ENCODE results near the gene TMC4.
"Not testable (repeated sequence)": the region's sequence is repeated elsewhere in the genome, so short reads cannot be mapped to it uniquely, and the experiment has no call there.

TMC4 gene

DNA sequence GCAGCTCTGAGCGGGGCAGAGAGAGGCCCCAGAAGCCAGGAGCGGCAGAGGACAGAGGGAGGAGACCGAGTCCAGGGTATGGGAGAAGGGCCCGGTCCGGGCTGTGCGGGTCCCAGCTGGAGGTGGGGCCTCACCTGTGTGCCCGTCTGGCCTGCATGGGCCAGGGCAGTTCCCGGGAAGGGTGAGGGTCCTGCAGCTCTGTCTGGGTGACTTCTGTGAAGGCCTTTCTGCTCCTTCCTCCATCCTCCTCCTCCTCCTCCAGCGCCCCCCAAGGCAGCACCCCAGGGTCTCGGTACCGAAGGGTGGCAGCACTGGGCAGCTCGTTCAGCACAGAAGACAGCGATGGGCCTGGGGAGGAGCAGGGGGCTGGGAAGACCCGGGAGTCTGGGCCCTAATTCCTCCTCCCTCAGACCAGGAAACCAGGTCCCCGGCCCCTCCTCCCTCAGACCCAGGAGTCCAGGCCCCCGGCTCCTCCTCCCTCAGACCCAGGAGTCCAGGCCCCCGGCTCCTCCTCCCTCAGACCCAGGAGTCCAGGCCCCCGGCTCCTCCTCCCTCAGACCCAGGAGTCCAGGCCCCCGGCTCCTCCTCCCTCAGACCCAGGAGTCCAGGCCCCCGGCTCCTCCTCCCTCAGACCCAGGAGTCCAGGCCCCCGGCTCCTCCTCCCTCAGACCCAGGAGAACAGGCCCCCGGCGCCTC is 1.1 kb downstream of the TMC4 start:
- H3K36me3 Mint-ChIP-seq, H3K4me1 Mint-ChIP-seq, H3K4me3 Mint-ChIP-seq, H3K27me3 Mint-ChIP-seq, H3K9me3 Mint-ChIP-seq: not testable (repeated sequence)
- H3K27ac Mint-ChIP-seq = peak overlapping the region; percentile 83

DNA sequence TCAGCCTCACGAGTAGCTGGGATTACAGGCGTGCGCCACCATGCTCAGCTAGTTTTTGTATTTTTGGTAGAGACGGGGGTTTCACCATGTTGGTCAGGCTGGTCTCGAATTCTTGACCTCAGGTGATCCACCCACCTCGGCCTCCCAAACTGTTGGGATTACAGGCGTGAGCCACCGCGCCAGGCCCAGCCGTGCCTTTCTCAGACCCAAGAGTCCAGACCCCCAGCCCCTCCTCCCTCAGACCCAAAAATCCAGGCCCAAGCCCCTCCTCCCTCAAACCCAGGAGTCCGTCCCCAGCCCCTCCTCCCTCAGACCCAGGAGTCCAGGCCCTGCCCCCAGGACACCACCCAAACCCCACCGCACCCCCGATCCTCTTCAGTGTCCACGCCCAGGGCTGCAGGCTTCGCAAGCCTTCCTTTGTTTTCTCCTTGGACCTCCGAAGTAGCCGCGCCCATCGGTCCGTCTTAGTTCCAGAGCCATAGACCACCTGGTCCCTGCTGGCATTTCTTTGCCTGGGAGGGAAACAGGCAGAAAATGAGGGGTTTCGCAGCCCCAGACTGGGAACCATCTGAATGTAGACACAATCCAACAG is 3.7 kb downstream of the TMC4 start:
- Mint-ChIP-seq H3K4me1 (peaks cover 5% of the 10 kb centered on the region), H3K4me3 (no peak overlapping the region), H3K36me3 (no peaks in the 10 kb centered on the region), H3K27ac (no peak overlapping the region), H3K9me3 (no peaks in the 10 kb centered on the region), H3K27me3 (no peaks in the 10 kb centered on the region)

DNA sequence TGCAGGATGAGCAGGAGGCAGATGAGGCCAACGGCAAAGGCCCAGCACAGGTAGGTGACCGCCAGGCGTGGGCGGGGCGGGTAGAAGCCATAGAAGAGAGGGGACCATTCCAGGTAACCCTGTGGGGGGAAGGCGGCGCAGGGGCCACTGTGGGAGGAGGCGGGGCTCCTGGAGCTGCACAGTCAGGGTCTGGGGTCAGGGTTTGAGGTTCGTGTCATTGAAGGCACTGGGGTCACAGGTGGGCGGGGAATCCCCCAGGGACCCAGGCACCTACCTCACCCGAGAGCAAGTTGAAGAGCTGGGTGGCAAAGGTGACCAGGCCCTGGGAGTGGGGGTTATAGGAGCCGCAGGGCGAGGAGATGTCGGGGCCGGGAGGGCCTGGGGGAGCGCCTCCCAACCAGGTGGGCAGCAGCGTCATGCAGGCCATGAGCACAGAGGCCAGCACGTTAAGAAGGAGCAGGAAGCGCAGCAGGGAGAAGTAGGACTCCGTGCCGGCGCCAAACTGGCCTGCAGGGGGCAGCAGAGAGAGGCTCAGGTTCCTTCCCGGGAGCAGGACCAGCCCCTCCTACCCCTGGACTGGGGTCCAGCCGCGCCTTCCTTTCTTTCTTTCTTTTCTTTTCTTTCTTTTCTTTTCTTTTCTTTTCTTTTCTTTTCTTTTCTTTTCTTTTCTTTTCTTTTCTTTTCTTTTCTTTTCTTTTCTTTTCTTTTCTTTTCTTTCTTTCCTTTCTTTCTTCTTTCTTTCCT is 4.6 kb downstream of the TMC4 start:
- H3K36me3 Mint-ChIP-seq = no peaks in the 10 kb centered on the region
- no peaks in the 10 kb centered on the region for H3K27me3 Mint-ChIP-seq
- peak overlapping the region; percentile 19 for H3K4me3 Mint-ChIP-seq
- H3K9me3 Mint-ChIP-seq = no peaks in the 10 kb centered on the region
- H3K27ac Mint-ChIP-seq = no peak overlapping the region
- peaks cover 12% of the 10 kb centered on the region for H3K4me1 Mint-ChIP-seq

DNA sequence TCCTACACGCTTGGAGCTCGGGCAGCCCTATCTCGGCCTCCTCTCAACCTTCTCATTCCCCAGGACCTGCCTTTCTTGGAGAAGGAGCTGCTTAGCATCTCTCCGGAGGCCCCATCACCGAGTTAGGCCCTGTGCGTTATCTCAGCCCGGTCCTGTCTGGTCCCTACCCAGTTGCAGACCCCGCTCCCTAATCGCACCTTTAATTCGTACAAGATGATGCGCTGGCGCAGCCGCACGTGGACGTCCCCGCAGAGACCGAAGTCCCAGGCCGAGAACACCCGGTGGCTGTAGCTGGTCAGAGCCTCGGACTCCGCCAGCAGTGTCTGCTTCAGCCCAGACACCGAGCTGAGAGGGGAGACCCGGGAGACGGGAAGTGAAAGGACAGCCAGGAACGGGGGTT is 7.7 kb downstream of the TMC4 start:
- Mint-ChIP-seq H3K36me3 (no peaks in the 10 kb centered on the region), H3K4me3 (no peak overlapping the region), H3K27ac (no peak overlapping the region), H3K9me3 (no peaks in the 10 kb centered on the region), H3K27me3 (no peaks in the 10 kb centered on the region), H3K4me1 (peaks cover 31% of the 10 kb centered on the region)

DNA sequence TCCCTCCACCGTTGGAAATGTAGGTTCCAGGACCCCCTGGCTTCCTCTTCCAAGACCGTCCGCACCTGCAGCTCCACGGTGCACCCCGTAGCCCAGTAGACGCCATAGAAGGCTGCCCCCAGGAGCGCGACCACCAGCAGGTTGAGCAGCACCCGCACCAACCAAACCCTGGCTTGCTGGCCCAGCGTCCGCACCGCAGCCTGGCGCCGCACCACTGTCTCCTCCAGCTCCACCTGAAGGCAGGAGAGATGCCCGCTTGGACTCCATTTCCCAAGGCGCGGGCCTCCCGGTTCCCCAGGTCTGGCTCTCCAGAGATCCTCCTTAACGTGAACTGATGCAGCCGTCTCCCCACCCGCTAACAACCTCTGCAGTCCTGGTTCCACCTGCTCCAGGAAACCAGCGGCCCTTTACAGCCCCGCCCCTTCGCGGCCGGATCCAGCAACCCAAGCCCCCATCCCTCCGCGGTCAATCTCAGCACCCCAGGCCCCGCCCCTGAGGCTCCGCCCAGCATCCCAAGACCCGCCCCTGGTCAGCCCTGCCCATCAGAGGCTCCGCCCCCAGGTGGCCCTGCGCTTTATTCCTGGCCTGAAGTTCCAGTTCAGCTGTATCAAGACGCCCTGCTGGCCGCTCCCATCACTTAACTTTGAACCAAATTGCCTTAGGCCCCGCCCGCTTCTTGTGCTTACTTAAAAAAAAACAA is 8.4 kb downstream of the TMC4 start:
- no peaks in the 10 kb centered on the region for H3K9me3 Mint-ChIP-seq
- no peaks in the 10 kb centered on the region for H3K36me3 Mint-ChIP-seq
- no peaks in the 10 kb centered on the region for H3K27me3 Mint-ChIP-seq
- peaks cover 38% of the 10 kb centered on the region for H3K4me1 Mint-ChIP-seq
- H3K4me3 Mint-ChIP-seq = peak overlapping the region; percentile 62
- H3K27ac Mint-ChIP-seq = no peak overlapping the region

DNA sequence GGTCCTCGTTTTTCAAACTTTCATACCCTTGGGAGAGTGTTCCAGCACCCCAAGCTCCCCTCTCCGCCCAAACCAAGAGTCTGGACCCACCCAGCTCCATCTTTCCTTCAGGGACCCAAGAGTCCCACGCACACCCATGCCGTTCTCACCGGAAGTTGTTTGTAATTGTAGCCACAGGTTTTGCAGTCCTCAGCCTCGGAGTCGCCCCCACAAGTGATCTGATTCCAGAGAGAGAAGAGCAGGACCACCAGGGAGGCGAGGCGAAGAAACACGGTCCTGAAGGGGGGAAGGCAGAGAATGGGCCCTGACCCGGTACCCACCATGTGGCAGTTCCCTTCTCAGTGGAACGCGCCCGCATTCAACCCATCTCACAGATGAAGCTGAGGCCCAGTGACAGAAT is 10.1 kb downstream of the TMC4 start:
- H3K27me3 Mint-ChIP-seq = no peaks in the 10 kb centered on the region
- H3K4me3 Mint-ChIP-seq = peak overlapping the region; percentile 88
- H3K4me1 Mint-ChIP-seq = peaks cover 52% of the 10 kb centered on the region
- H3K36me3 Mint-ChIP-seq = no peaks in the 10 kb centered on the region
- H3K27ac Mint-ChIP-seq = no peak overlapping the region
- H3K9me3 Mint-ChIP-seq = no peaks in the 10 kb centered on the region

DNA sequence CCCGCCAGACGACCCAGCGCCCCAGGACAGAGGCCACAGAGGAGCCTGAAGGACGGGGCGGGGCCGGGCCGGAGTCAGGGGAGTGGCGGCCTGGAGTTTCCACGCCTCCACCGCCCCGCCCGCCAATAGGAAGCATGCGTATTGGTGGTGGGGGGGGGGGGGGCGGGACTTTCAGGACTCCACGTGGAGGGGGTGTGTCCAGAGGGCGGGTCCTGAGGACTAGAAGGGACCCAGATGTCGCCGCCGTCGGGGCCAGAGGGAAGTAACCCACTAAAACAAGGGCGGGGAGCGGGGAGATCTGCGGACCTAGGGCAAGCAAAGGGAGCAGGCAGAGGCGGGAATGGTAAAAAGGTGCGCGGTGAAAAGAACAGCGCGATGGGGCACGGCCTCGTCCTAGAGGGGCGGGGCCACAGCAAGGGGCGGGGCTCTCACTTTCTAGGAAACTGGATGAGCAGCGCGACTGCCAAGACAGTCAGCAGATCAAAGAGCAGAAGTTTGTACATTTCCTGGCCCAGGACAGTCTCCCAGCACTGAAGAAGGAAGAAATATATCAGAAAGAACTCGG is 10.6 kb downstream of the TMC4 start:
- Mint-ChIP-seq H3K27ac (peak overlapping the region; percentile 80), H3K9me3 (no peaks in the 10 kb centered on the region), H3K4me3 (peak overlapping the region; percentile 88), H3K36me3 (no peaks in the 10 kb centered on the region), H3K4me1 (peaks cover 52% of the 10 kb centered on the region), H3K27me3 (no peaks in the 10 kb centered on the region)

DNA sequence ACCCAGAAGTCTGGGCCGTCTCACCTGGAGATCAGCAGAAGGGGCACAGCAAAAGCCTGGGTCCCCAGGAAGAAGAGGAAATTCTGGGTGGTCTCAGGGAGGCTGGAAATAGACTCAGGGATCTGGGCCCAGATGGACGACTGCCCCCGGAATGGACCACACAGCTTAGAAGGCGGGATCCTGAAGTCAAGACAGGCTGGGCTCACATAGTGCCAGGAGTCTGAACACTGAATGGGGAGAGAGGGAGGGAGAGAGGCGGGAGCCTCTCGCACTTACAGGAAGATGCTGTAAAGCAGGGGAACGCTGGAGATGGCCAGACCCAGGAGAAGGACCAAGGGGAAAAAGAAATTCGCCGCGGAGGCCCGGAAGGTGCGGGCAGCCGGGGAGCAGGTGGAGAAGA is 12.1 kb downstream of the TMC4 start:
- peaks cover 2% of the 10 kb centered on the region for H3K36me3 Mint-ChIP-seq
- H3K27me3 Mint-ChIP-seq = no peaks in the 10 kb centered on the region
- peak overlapping the region; percentile 70 for H3K27ac Mint-ChIP-seq
- H3K9me3 Mint-ChIP-seq = no peaks in the 10 kb centered on the region
- peak overlapping the region; percentile 94 for H3K4me3 Mint-ChIP-seq
- peaks cover 63% of the 10 kb centered on the region for H3K4me1 Mint-ChIP-seq

DNA sequence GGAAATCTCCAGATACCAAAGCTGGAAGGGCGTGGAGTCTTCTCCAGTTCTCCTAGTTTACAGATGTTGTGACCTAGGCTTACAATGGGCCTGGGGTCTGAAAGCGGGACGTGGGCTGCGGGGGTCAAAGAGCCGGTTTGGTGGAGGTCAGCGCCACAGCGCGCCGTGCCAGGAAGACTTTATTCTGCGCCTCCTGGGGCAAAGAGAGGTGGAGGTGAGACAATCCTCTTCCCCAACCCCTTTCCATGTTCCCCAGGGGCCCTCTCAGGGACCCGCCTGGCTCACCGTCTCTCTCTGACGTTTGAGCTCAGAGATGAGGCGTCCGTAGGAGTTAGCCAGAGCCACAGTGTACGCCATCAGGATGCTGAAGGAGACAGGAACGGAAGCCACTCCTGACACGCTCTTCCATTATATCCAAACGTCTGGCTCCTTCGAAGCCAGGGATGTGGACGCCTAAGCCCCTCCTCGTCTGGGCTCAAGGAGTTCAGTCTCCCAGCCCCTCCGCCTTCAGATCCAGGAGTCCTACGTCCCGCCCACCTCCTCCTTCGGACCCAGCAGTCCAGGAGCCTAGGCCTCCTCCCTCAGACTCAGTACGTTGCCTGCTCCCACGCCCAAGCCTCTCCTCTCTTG is 12.7 kb downstream of the TMC4 start:
- H3K4me3 Mint-ChIP-seq = peak overlapping the region; percentile 94
- H3K36me3 Mint-ChIP-seq = peaks cover 2% of the 10 kb centered on the region
- H3K27me3 Mint-ChIP-seq = no peaks in the 10 kb centered on the region
- no peaks in the 10 kb centered on the region for H3K9me3 Mint-ChIP-seq
- peaks cover 66% of the 10 kb centered on the region for H3K4me1 Mint-ChIP-seq
- peak overlapping the region; percentile 99 for H3K27ac Mint-ChIP-seq

DNA sequence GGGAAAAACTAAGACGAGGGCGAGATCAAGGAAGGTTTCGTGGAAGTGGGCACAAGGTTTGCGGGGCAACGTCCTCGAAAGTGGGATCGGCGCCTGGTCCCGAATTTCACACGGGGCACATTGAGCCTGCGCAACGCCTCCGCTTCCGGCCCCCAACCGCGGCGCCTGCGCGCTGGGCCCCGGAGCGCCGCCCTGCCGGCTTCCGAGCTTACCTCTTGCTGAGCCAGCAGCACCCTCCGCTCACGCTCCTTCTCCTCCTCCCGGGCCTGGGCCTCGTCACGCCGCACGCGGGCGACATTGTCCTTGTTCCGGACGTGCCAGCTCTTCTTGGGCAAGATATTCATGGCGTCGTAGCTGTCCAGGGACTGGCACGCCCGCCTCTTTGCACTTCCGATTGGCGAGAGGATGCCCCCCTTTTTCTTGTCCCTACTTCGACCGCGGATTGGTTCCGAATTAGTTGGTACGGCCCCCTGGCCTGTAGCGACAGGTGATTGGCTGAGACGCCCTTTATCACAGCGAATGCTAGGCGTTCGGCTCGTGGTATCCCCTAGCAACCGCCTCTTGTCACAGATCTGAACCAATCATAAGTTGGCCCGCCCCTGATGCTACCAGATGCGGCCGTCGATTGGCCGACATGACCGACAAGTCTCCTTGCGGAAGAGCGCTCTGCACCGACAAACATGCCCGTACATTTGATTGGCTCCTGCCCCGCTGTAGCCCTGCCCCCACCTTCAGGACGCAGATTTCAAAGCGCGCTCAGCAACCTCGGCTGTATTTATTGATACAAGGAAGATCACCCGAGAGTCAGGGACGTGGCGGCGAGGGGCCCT is 13.4 kb downstream of the TMC4 start, which contains the start of gene LENG1:
Gene LENG1, minus strand, starts transcription at position 370 of the 830 bp plus-strand sequence. Its CDS starts 26 bp downstream, at position 344.
- Mint-ChIP-seq H3K4me3 (peak within 1 kb of the TSS; percentile 94), H3K9me3 (no peaks in the 10 kb centered on the region), H3K4me1 (peaks cover 70% of the 10 kb centered on the region), H3K36me3 (peaks cover 2% of the 10 kb centered on the region), H3K27me3 (no peaks in the 10 kb centered on the region), H3K27ac (peak within 1 kb of the TSS; percentile 99)

DNA sequence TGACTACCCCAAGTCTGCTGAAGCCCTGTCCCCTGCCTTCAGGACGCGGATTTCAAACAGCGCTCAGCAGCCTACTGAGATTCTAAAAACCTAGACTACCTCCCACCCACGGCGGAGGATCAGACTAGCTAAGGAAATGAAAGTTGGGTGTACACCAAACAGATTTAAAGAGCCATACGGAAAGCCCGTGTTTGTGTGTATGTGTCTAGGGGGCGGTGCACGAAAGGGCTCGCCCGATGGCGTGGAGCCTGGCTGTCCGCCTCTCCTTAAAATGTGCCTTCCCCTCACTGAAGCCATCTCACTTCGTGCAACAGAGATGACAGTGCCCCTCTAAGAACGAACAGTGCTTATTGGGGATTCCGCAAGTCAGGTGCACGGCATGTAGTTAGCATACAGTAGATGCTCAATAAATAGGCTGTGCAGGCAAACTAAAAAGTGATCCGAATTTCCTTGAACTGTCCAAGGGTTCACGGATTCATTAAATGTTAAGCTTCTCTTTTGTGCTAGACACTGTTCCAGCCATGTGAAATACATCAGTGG is 14.1 kb downstream of the TMC4 start:
- peak overlapping the region; percentile 99 for H3K27ac Mint-ChIP-seq
- H3K27me3 Mint-ChIP-seq = no peaks in the 10 kb centered on the region
- peaks cover 71% of the 10 kb centered on the region for H3K4me1 Mint-ChIP-seq
- H3K9me3 Mint-ChIP-seq = no peaks in the 10 kb centered on the region
- H3K36me3 Mint-ChIP-seq = peaks cover 2% of the 10 kb centered on the region
- peak overlapping the region; percentile 94 for H3K4me3 Mint-ChIP-seq

DNA sequence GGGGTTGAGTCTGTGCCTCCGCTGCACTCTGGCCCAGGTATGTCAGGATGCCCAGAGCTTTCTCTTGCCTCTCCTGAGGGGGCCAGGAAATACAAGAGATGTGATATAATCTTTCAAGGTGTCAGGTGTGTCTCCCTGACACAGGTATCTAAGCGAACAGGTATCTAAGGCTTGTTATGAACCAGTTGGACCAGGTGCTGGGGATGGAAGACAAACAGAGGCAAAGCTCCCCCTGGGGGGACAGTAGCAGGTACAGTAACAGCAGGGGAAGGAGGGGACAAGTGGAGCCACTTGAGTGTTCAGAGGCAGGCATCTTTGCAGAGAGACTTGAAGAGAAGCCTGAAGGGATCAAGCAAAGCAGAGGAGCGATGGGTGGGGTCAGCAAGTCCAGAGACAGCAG is 16.0 kb downstream of the TMC4 start:
- no peaks in the 10 kb centered on the region for H3K27me3 Mint-ChIP-seq
- H3K27ac Mint-ChIP-seq = no peak overlapping the region
- H3K4me1 Mint-ChIP-seq = peaks cover 66% of the 10 kb centered on the region
- H3K36me3 Mint-ChIP-seq = peaks cover 4% of the 10 kb centered on the region
- H3K4me3 Mint-ChIP-seq = peak overlapping the region; percentile 20
- H3K9me3 Mint-ChIP-seq = no peaks in the 10 kb centered on the region

DNA sequence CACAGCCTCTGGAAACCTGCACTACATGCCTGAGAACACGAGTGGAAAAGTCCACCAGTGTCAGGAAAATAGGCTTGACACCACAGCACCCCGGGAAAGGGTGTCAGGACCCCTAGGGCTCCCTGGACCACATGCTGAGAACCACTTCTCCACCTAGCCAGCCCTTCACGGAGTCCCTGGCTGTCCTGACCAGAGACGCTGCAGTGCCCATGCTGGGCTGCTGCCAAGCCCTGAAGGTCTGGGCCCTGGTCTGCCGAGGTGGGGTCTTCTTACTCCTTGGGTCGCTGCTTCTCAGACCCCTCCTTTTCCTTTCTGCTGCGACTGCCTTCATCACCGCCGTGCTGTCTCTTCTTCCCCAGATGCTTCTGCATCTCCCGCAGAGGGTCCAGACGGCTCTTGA is 16.5 kb downstream of the TMC4 start:
- H3K36me3 Mint-ChIP-seq = peaks cover 4% of the 10 kb centered on the region
- no peak overlapping the region for H3K27ac Mint-ChIP-seq
- H3K4me1 Mint-ChIP-seq = peaks cover 66% of the 10 kb centered on the region

DNA sequence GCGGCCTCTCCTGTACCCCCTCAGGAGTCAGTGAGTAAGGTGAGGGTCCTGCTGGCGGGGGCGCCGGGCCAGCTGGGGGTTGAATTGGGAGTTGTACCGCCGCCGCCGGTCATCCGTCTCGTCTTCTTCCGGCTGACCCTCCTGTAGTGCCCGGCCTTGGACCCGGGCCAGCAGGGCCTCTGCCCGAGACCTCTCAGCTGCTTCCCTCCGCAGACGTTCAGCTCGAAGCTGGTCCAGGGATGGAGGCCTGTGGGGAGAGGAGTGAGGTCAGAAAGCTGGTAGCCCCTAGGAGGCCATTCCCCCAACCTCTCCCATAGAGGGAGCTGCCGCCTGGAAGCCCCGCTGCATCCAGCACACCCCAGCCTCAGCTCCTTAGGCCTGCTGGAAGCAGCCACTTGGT is 17.3 kb downstream of the TMC4 start:
- H3K9me3 Mint-ChIP-seq = no peaks in the 10 kb centered on the region
- peaks cover 61% of the 10 kb centered on the region for H3K4me1 Mint-ChIP-seq
- no peak overlapping the region for H3K4me3 Mint-ChIP-seq
- H3K36me3 Mint-ChIP-seq = peaks cover 4% of the 10 kb centered on the region
- H3K27ac Mint-ChIP-seq = no peak overlapping the region
- H3K27me3 Mint-ChIP-seq = no peaks in the 10 kb centered on the region

More for the DNA sequence above, 16.5 kb downstream of the TMC4 start:
- peak overlapping the region; percentile 20 for H3K4me3 Mint-ChIP-seq
- H3K27me3 Mint-ChIP-seq = no peaks in the 10 kb centered on the region
- no peaks in the 10 kb centered on the region for H3K9me3 Mint-ChIP-seq
